ENCODE data around the gene IKZF2. TPM values are rescaled to one million over a fixed set of nuclear protein-coding genes. Genes with fewer than 3 reads are reported as not detected.

Gene IKZF2
- total RNA-seq, 2 experiments from 2014 or later = 24.4 to 28.7 TPM

GRCh38 chr2:213149949-213150314 is 1.5 kb downstream of the IKZF2 start:
- intact Hi-C loops (cut with micrococcal nuclease) = loop anchor here (5.0 kb wide), 5 partner anchors 33 to 463 kb away; no protein-coding TSS in a partner anchor
- POLR2A ChIA-PET = interaction anchor here (0.9 to 3.2 kb wide), 5 partner anchors 12 to 135 kb away, joined by 3 to 14 read pairs (median 5); no protein-coding TSS in a partner anchor
- peaks cover 38% of the 10 kb centered on the region for H3K4me1 Mint-ChIP-seq (ENCODE audit: low read depth)
- peaks cover 12% of the 10 kb centered on the region for H3K27me3 Mint-ChIP-seq
- peak overlapping the region; percentile 88 for H3K27ac Mint-ChIP-seq
- DNase-seq (no peak), ATAC-seq (no peak)
- peaks cover 17% of the 10 kb centered on the region for H3K36me3 Mint-ChIP-seq (ENCODE audit: low read depth)
- H3K4me3 Mint-ChIP-seq = peak overlapping the region; percentile 83
- no peak for TF ChIP-seq CTCF (IDR thresholded peaks at IDR 0.05)
- H3K9me3 Mint-ChIP-seq = no peaks in the 10 kb centered on the region
- CTCF ChIA-PET = interaction anchor here (0.8 to 2.8 kb wide), 9 partner anchors 20 to 463 kb away, joined by 3 to 11 read pairs (median 4); no protein-coding TSS in a partner anchor

GRCh38 chr2:213149294-213149875 is 2.0 kb downstream of the IKZF2 start:
- Mint-ChIP-seq H3K27ac (peak overlapping the region; percentile 88), H3K27me3 (peaks cover 12% of the 10 kb centered on the region), H3K9me3 (no peaks in the 10 kb centered on the region), H3K4me1 (ENCODE audit: low read depth) (peaks cover 41% of the 10 kb centered on the region), H3K36me3 (ENCODE audit: low read depth) (peaks cover 22% of the 10 kb centered on the region), H3K4me3 (peak overlapping the region; percentile 83)
- intact Hi-C loops (cut with micrococcal nuclease) = no loop called here
- POLR2A ChIA-PET = interaction anchor here (1.0 to 3.2 kb wide), 4 partner anchors 12 to 30 kb away, joined by 5 to 14 read pairs (median 5); no protein-coding TSS in a partner anchor
- no peak for TF ChIP-seq CTCF (IDR thresholded peaks at IDR 0.05)
- DNase-seq (no peak), ATAC-seq (no peak)
- CTCF ChIA-PET = interaction anchor here (0.7 to 2.8 kb wide), 16 partner anchors 9 to 463 kb away, joined by 3 to 11 read pairs (median 4); no protein-coding TSS in a partner anchor

- no peak for ATAC-seq
- H3K9me3 Mint-ChIP-seq = no peaks in the 10 kb centered on the region
- H3K4me3 Mint-ChIP-seq = peak overlapping the region; percentile 83
- H3K4me1 Mint-ChIP-seq (ENCODE audit: low read depth) = peaks cover 40% of the 10 kb centered on the region
- H3K36me3 Mint-ChIP-seq (ENCODE audit: low read depth) = peaks cover 22% of the 10 kb centered on the region
- peak overlapping the region; percentile 88 for H3K27ac Mint-ChIP-seq
- CTCF ChIA-PET = interaction anchor here (0.7 to 2.8 kb wide), 15 partner anchors 8 to 462 kb away, joined by 3 to 11 read pairs (median 4); no protein-coding TSS in a partner anchor
- intact Hi-C loops (cut with micrococcal nuclease) = no loop called here
- POLR2A ChIA-PET = interaction anchor here (0.8 to 1.6 kb wide), 7 partner anchors 11 to 209 kb away, joined by 3 to 5 read pairs (median 5); no protein-coding TSS in a partner anchor
- peaks cover 12% of the 10 kb centered on the region for H3K27me3 Mint-ChIP-seq
- no peak for TF ChIP-seq CTCF (IDR thresholded peaks at IDR 0.05)
- no peak for DNase-seq
These were observed 2.7 kb downstream of the IKZF2 start for GRCh38 chr2:213148572-213149261.

GRCh38 chr2:213147538-213147937 is 3.9 kb downstream of the IKZF2 start:
- H3K27ac Mint-ChIP-seq = peak overlapping the region; percentile 88
- DNase-seq = peak; percentile 49
- no peak for TF ChIP-seq CTCF (IDR thresholded peaks at IDR 0.05)
- no peaks in the 10 kb centered on the region for H3K9me3 Mint-ChIP-seq
- peak overlapping the region; percentile 83 for H3K4me3 Mint-ChIP-seq
- POLR2A ChIA-PET = interaction anchor here (0.8 to 1.5 kb wide), 4 partner anchors 11 to 207 kb away, joined by 3 to 5 read pairs (median 3); no protein-coding TSS in a partner anchor
- peaks cover 9% of the 10 kb centered on the region for H3K27me3 Mint-ChIP-seq
- peaks cover 34% of the 10 kb centered on the region for H3K4me1 Mint-ChIP-seq (ENCODE audit: low read depth)
- ATAC-seq = peak; percentile 22
- intact Hi-C loops (cut with micrococcal nuclease) = no loop called here
- peaks cover 23% of the 10 kb centered on the region for H3K36me3 Mint-ChIP-seq (ENCODE audit: low read depth)
- CTCF ChIA-PET = interaction anchor here (1.0 to 2.8 kb wide), 3 partner anchors 18 to 146 kb away, joined by 4 to 10 read pairs (median 5); no protein-coding TSS in a partner anchor

All from activated CD8-positive, alpha-beta T cell treated with anti-CD3 and anti-CD28 coated beads for 36 hours (primary cell).